Stomach (tissue), 9 donors: Measurements from ENCODE around the gene ULK4. TPM values are rescaled to one million over a fixed set of nuclear protein-coding genes. Genes with fewer than 3 reads are reported as not detected.

Experiments
- DNase-seq, 2 donors: peaks; one replicate each; pipeline versions ENCODE4 v3.0.0 to v3.0.0-alpha.2; 2013 to 2019
- H3K27ac ChIP-seq, 5 donors: fragments of 200-600 bp in 4 of 5; sonication (generic) in 4 of 5; one replicate each; pipeline ENCODE4 v1.5.1; 2013 to 2019; ENCODE audit warnings: mild to moderate bottlenecking in 1 of 5, moderate library complexity in 1 of 5
- H3K27me3 ChIP-seq, 3 donors: fragments of 200-600 bp; sonication (generic); one replicate each; pipeline ENCODE4 v1.5.1; 2017 to 2019; ENCODE audit warnings: mixed run types in 1 of 3
- H3K36me3 ChIP-seq, 4 donors: fragments of 200-600 bp; sonication (generic); 1 replicate in 3 of 4; 2 replicates in 1 of 4; pipeline ENCODE4 v1.5.1; 2016 to 2019
- H3K4me1 ChIP-seq, 4 donors: fragments of 200-600 bp; sonication (generic); one replicate each; pipeline ENCODE4 v1.5.1; 2016 to 2019
- H3K4me3 ChIP-seq, 4 donors: fragments of 200-600 bp; sonication (generic) in 3 of 4; one replicate each; pipeline ENCODE4 v1.5.1; 2016 to 2019; ENCODE audit warnings: mild to moderate bottlenecking in 1 of 4
- H3K9me3 ChIP-seq, 4 donors: fragments of 200-600 bp; sonication (generic); one replicate each; pipeline ENCODE4 v1.5.1; 2016 to 2019
- EP300 ChIP-seq: sonication (generic); formaldehyde crosslinking; IDR thresholded peaks from one replicate; pipeline ENCODE4 v1.6.1; 2017; ENCODE audit warnings: antibody characterized with exemption
- POLR2A ChIP-seq, 4 donors: fragments of 450-650 bp; IDR thresholded peaks; one replicate each; pipeline ENCODE4 v1.6.1; 2016; ENCODE audit warnings: antibody characterized with exemption in 4 of 4, control low read depth in 2 of 4, mild to moderate bottlenecking in 1 of 4, moderate library complexity in 1 of 4
- POLR2AphosphoS5 ChIP-seq, 3 donors: sonication (generic); formaldehyde crosslinking; IDR thresholded peaks; one replicate each; pipeline ENCODE4 v1.6.1; 2016; ENCODE audit warnings: antibody characterized with exemption in 3 of 3
- WGBS, 5 donors: extraction: QIAGEN DNeasy Blood & Tissue Kit in 3 of 5; methylation state at CpG; one replicate each; pipeline versions ENCODE4 v1.1.5 to v1.1.7; 2013 to 2018; 5-methylcytosine and 5-hydroxymethylcytosine counted together
- intact Hi-C: fragments of 100-400 bp; cut with DNase I; formaldehyde crosslinking; loops from one replicate; pipeline ENCODE4 v1.15.1; 2023; ENCODE audit warnings: low total_unique reads
- polyA plus RNA-seq, 3 donors: library from polyadenylated mRNA; stranded (reverse); fragments of 200-250 nt; gene quantifications; one replicate each; pipeline ENCODE4 v1.2.3, GENCODE V29; 2013
- total RNA-seq, 5 donors: library from RNA; depleted of rRNA; stranded (reverse); fragments of >200 nt; gene quantifications; one replicate each; pipeline versions ENCODE4 v1.1.0 to v1.2.3, GENCODE V29; 2014 to 2016
- TF ChIP-seq, protein P1 (sequence below), 7 experiments: fragments of 450-650 bp in 4 of 7; fragments of 200-600 bp in 3 of 7; sonication (generic) in 3 of 7; IDR thresholded peaks; one replicate each; pipeline ENCODE4 v1.5.1; 2016 to 2019; ENCODE audit warnings: antibody characterized with exemption in 7 of 7, control low read depth in 2 of 7, mild to moderate bottlenecking in 1 of 7
- donor health status: healthy with polysubstance abuse.
- donor health status: Bipolar disorder and iron deficiency.
- donor health status: healthy.

The ULK4 gene
- total and polyA plus RNA-seq, 8 donors: 1.6 to 150 (median 7.4) TPM

DNA sequence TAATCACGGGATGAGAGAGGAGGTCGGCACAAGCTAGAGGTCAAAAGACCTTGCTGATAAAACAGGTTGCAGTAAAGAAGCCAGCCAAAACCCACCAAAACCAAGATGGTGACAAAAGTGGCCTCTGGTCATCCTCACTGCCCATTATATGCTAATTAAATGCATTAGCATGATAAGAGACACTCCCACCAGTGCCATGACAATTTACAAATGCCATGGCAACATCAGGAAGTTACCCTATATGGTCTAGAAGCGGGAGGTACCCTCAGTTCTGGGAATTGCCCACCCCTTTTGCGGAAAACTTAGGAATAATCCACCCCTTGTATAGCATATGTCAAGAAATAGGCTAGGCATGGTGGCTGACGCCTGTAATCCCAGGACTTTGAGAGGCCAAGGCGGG lies 4.3 kb upstream of the ULK4 start:
- H3K9me3 ChIP-seq: no peaks in the 10 kb centered on the region
- no peaks in the 10 kb centered on the region for H3K36me3 ChIP-seq
- intact Hi-C loops: no loop called here
- TF ChIP-seq POLR2A (IDR thresholded peaks at IDR 0.05) (no peak), EP300 (no peak)
- TF ChIP-seq, protein P1, sequence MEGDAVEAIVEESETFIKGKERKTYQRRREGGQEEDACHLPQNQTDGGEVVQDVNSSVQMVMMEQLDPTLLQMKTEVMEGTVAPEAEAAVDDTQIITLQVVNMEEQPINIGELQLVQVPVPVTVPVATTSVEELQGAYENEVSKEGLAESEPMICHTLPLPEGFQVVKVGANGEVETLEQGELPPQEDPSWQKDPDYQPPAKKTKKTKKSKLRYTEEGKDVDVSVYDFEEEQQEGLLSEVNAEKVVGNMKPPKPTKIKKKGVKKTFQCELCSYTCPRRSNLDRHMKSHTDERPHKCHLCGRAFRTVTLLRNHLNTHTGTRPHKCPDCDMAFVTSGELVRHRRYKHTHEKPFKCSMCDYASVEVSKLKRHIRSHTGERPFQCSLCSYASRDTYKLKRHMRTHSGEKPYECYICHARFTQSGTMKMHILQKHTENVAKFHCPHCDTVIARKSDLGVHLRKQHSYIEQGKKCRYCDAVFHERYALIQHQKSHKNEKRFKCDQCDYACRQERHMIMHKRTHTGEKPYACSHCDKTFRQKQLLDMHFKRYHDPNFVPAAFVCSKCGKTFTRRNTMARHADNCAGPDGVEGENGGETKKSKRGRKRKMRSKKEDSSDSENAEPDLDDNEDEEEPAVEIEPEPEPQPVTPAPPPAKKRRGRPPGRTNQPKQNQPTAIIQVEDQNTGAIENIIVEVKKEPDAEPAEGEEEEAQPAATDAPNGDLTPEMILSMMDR (IDR thresholded peaks at IDR 0.05): no peak
- WGBS, 5 donors: 78 to 89% (median 83%) methylated on average over 6 of the region's 6 CpGs
- no peak for DNase-seq
- H3K4me3 ChIP-seq: no peak overlapping the region
- no peak overlapping the region for H3K27ac ChIP-seq
- peaks cover 4 to 6% (median 5%) of the 10 kb centered on the region in 4 donors for H3K4me1 ChIP-seq
- H3K27me3 ChIP-seq: no peaks in the 10 kb centered on the region

DNA sequence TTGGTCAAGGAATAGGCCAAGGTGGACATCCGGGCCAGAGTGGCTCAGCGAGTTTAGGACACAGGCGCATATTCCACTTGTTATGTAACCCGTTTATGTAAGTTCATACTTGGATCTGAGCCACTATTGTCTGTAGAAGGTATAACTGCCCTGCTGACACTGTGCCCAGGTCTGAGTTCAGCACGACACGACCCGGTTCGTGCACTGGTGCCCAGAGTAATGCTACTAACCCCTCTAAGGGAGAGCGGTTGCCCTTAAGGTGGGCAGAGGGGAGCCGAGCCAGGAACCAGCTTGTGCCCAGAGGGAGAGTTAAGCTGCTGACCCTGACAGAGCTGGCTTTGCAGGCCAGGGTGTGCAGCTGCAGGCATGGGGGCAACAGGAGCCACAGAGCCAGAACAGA lies 1.9 kb upstream of the ULK4 start:
- Histone ChIP-seq H3K4me1 (peaks cover 9 to 17% (median 12%) of the 10 kb centered on the region in 4 donors), H3K27me3 (no peaks in the 10 kb centered on the region), H3K27ac (no peak overlapping the region), H3K4me3 (no peak overlapping the region), H3K9me3 (no peaks in the 10 kb centered on the region), H3K36me3 (no peaks in the 10 kb centered on the region)
- intact Hi-C loops: no loop called here
- WGBS, 5 donors: 82 to 86% (median 86%) methylated on average over 10 of the region's 10 CpGs
- TF ChIP-seq POLR2AphosphoS5 (IDR thresholded peaks at IDR 0.05) (no peak), POLR2A (IDR thresholded peaks at IDR 0.05) (no peak), EP300 (no peak)
- TF ChIP-seq, protein P1 (IDR thresholded peaks at IDR 0.05): no peak
- DNase-seq: no peak

DNA sequence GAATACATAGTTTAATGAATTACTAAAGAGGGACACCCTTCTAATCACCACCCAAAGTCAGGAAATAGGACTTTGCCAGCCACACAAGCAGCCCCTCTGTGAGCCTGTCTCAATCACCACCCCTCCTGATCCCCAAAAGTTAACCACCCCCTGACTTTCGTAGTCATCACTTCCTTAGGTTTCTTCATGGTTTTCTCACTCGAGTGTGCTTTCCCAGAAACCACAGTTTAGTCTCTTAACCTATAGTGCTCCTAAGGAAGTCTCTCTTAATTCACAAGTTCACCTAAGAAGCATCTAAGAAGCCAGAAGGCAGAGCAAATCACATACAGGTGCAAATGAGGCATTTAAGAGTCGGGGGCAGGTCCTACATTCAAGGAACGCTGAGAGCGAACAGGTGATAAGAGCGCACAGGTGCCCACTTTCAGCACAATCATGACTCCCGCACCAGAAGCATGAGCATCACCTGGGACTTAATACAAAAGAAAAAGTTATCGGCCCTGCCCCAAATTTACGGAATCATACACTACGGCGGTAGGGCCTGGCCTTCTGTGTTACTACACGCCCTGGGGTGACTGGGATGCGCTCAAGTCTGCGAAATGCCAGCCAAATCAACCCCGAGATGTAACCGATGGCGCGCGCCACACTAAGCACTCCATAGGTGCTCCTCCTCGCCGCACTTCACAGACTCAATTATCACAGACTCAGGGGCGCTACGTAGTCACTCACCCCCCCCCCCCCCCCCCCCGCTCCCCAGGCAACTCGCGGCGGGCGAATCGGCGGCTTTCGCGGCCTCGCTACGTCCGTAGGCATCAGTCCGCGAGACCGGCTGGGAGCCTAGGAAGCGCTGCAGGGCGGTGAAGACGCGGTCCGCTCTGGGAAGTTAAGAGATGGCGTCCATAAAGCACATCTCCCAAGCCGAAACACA lies 815 bp downstream of the ULK4 start:
- WGBS, 5 donors: 1 to 2% (median 1%) methylated on average over 22 to 45 of the region's 45 CpGs
- DNase-seq: peak; percentile 42 to 81
- H3K9me3 ChIP-seq: no peaks in the 10 kb centered on the region
- H3K27me3 ChIP-seq: no peaks in the 10 kb centered on the region
- peak overlapping the region; percentile 75 to 89 (median 85) for H3K27ac ChIP-seq
- H3K36me3 ChIP-seq: no peaks in the 10 kb centered on the region
- peaks cover 9 to 19% (median 12%) of the 10 kb centered on the region in 4 donors for H3K4me1 ChIP-seq
- peak overlapping the region; percentile 80 to 98 (median 92) for H3K4me3 ChIP-seq
- intact Hi-C loops: no loop called here
- no peak for TF ChIP-seq EP300

DNA sequence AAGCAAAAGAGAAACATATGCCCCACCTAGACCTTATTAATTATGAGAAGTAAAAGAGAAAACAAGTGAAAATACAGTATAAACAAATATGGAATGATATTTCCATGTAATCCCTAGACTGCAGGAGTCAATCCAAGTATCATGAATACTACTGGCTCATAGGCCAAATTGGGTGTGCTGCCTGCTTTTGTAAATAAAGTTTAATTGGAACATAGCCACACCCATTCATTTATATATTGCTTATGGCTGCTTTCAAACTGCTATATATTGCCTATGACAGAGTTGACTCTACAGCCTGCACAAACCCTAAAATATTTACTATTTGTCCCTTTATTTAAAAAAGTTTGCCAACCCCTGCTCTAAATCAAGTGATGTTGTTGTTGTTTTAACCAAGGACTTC lies 5.3 kb downstream of the ULK4 start:
- H3K36me3 ChIP-seq: peaks cover 0 to 13% (median 12%) of the 10 kb centered on the region in 4 donors
- no peaks in the 10 kb centered on the region for H3K27me3 ChIP-seq
- H3K4me1 ChIP-seq: peaks cover 5 to 13% (median 8%) of the 10 kb centered on the region in 4 donors
- TF ChIP-seq EP300 (no peak), POLR2AphosphoS5 (IDR thresholded peaks at IDR 0.05) (no peak)
- TF ChIP-seq, protein P1 (IDR thresholded peaks at IDR 0.05): no peak
- no peak for DNase-seq
- no peaks in the 10 kb centered on the region for H3K9me3 ChIP-seq
- H3K4me3 ChIP-seq: no peak overlapping the region
- no peak overlapping the region for H3K27ac ChIP-seq
- intact Hi-C loops: no loop called here

DNA sequence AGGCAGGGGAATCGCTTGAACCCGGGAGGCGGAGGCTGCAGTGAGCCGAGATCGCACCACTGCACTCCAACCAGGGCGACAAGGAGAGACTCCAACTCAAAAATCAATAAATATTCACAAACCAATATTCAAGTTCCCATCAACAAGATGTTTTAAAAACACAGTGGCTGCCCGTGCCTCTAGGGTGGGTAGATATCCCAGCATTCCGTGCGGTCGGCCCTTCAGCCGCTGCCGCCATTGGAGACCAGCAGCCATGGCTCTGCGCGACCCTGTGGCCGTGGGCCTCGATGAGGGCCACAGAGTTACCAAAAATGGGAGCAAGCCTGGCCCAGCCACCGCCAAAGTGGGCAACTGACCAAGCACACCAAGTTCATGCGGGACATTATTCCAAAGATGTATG lies 6.7 kb downstream of the ULK4 start:
- H3K36me3 ChIP-seq: peaks cover 0 to 15% (median 12%) of the 10 kb centered on the region in 4 donors
- intact Hi-C loops: no loop called here
- no peak for TF ChIP-seq POLR2AphosphoS5 (IDR thresholded peaks at IDR 0.05)
- TF ChIP-seq, protein P1 (IDR thresholded peaks at IDR 0.05): no peak
- TF ChIP-seq EP300: no peak
- no peak for TF ChIP-seq POLR2A (IDR thresholded peaks at IDR 0.05)
- no peaks in the 10 kb centered on the region for H3K9me3 ChIP-seq
- peaks cover 0 to 3% (median 0%) of the 10 kb centered on the region in 4 donors for H3K4me1 ChIP-seq
- H3K27me3 ChIP-seq: no peaks in the 10 kb centered on the region
- H3K4me3 ChIP-seq: no peak overlapping the region
- H3K27ac ChIP-seq: no peak overlapping the region
- 88 to 97% (median 91%) methylated on average over 18 of the region's 18 CpGs for WGBS, 5 donors
- no peak for DNase-seq
